Panc1 (cell line): ENCODE measurements around the gene SND1. TPM values are rescaled to one million over a fixed set of nuclear protein-coding genes. Genes with fewer than 3 reads are reported as not detected.

Source experiments
- ATAC-seq: fragments of 200-7000 bp; cut with Tn5 transposase; 2 replicates; pipeline ENCODE4 v1.9.1; 2020; ENCODE audit warnings: mild to moderate bottlenecking, moderate library complexity
- BruUV-seq: library from RNA; stranded (reverse); fragments of 400-500 nt; replicated peaks from 2 replicates; lab custom pipeline; 2021; lab: Mats Ljungman, UMichigan
- CTCF ChIA-PET: fragments of 300-600 bp; sonication (Branson Sonifier 250); formaldehyde crosslinking; loops from one replicate; lab custom pipeline; 2022; ENCODE audit warnings: antibody characterized with exemption; lab: Charles Lee
- POLR2A ChIA-PET: fragments of 300-600 bp; sonication (Branson Sonifier 250); formaldehyde crosslinking; loops from one replicate; lab custom pipeline; 2022; ENCODE audit warnings: antibody characterized with exemption; lab: Charles Lee
- DNase-seq: peaks from one replicate; pipeline ENCODE4 v3.0.0-alpha.2; 2010; ENCODE audit warnings: low read depth, low spot score
- H3K27ac ChIP-seq: 2 replicates; pipeline ENCODE4 v1.5.1; 2011; ENCODE audit warnings: mild to moderate bottlenecking, low read length, inconsistent platforms
- H3K27me3 ChIP-seq: fragments of 200-500 bp; sonication (Bioruptor generic); 2 replicates; pipeline ENCODE4 v1.6.0; 2014; ENCODE audit warnings: low read length, inconsistent platforms; ENCODE audit not compliant: control insufficient read depth, insufficient read depth
- H3K36me3 ChIP-seq: fragments of 200-500 bp; sonication (Bioruptor generic); 2 replicates; pipeline ENCODE4 v1.5.1; 2014; ENCODE audit warnings: inconsistent platforms, mild to moderate bottlenecking, low read length, moderate library complexity; ENCODE audit not compliant: control insufficient read depth, insufficient read depth
- H3K4me1 ChIP-seq: 2 replicates; pipeline ENCODE4 v1.5.1; 2011; ENCODE audit warnings: inconsistent platforms, mild to moderate bottlenecking, low read length, moderate library complexity; ENCODE audit not compliant: control insufficient read depth, insufficient read depth
- H3K4me3 ChIP-seq, 2 experiments: 2 replicates each; pipeline ENCODE4 v1.5.1; 2011 to 2012; ENCODE audit warnings: low read depth in 2 of 2, low read length in 2 of 2, mild to moderate bottlenecking in 2 of 2, inconsistent platforms in 1 of 2, moderate library complexity in 1 of 2
- H3K9me3 ChIP-seq: fragments of 200-500 bp; sonication (Bioruptor generic); 2 replicates; pipeline ENCODE4 v1.5.1; 2014; ENCODE audit warnings: low read depth, mild to moderate bottlenecking, inconsistent platforms, low read length, moderate library complexity; ENCODE audit not compliant: control insufficient read depth, insufficient read depth
- CTCF ChIP-seq: fragments of 450-650 bp; IDR thresholded peaks from 2 replicates; pipeline ENCODE4 v1.5.1; 2017; ENCODE audit warnings: mild to moderate bottlenecking
- POLR2AphosphoS5 ChIP-seq: IDR thresholded peaks from 2 replicates; pipeline ENCODE4 v1.6.1; 2012; ENCODE audit warnings: mild to moderate bottlenecking, low read depth, low read length, moderate library complexity
- REST ChIP-seq, 2 experiments: IDR thresholded peaks; 2 replicates each; pipeline ENCODE4 v1.6.1; 2011 to 2012; ENCODE audit warnings: low read depth in 2 of 2, control low read depth in 1 of 2, low read length in 1 of 2, mild to moderate bottlenecking in 1 of 2, moderate library complexity in 1 of 2; ENCODE audit not compliant: insufficient read depth in 1 of 2
- SIN3A ChIP-seq: IDR thresholded peaks from 2 replicates; pipeline ENCODE4 v1.6.1; 2012; ENCODE audit warnings: low read depth, mild to moderate bottlenecking, low read length, moderate library complexity, borderline replicate concordance; ENCODE audit not compliant: insufficient read depth
- TCF7L2 ChIP-seq: IDR thresholded peaks from 2 replicates; pipeline ENCODE4 v1.6.1; 2011; ENCODE audit warnings: mild to moderate bottlenecking, low read depth, low read length, inconsistent platforms
- in situ Hi-C: cut with HindIII; loops from 2 replicates; pipeline ENCODE4 v1.10.0; 2016; ENCODE audit warnings: low sequenced_read_pairs, low pct_unique_long_range_greater_than_20kb
- intact Hi-C: fragments of 100-400 bp; cut with micrococcal nuclease; formaldehyde crosslinking; loops from one replicate; pipeline ENCODE4 v1.10.0; 2022; ENCODE audit not compliant: unreplicated experiment
- total RNA-seq: library from RNA; stranded (reverse); gene quantifications from one replicate; pipeline ENCODE4 v1.2.1, GENCODE V29; 2021; ENCODE audit not compliant: unreplicated experiment

SND1 gene
- total RNA-seq, 1 experiment from 2014 or later = 176 TPM

GRCh38 chr7:128137181-128137580 lies 485.2 kb downstream of the SND1 start:
- H3K27ac ChIP-seq = no peak overlapping the region
- no peaks in the 10 kb centered on the region for H3K36me3 ChIP-seq
- in situ Hi-C loops (no loop called here), intact Hi-C loops (no loop called here)
- no peak for TF ChIP-seq SIN3A
- no peak for TF ChIP-seq TCF7L2
- ATAC-seq (no peak), DNase-seq (no peak)
- no TSS peak for BruUV-seq
- peaks cover 3% of the 10 kb centered on the region for H3K4me1 ChIP-seq
- H3K9me3 ChIP-seq = no peaks in the 10 kb centered on the region
- peaks cover 26% of the 10 kb centered on the region for H3K27me3 ChIP-seq
- ChIA-PET CTCF (interaction anchor here (2.7 kb wide), 1 partner anchor 72 kb away, joined by 38 read pairs; no protein-coding TSS in a partner anchor), POLR2A (interaction anchor here (0.6 kb wide), 1 partner anchor 22 kb away, joined by 3 read pairs; no protein-coding TSS in a partner anchor)
- H3K4me3 ChIP-seq = no peak overlapping the region

DNA sequence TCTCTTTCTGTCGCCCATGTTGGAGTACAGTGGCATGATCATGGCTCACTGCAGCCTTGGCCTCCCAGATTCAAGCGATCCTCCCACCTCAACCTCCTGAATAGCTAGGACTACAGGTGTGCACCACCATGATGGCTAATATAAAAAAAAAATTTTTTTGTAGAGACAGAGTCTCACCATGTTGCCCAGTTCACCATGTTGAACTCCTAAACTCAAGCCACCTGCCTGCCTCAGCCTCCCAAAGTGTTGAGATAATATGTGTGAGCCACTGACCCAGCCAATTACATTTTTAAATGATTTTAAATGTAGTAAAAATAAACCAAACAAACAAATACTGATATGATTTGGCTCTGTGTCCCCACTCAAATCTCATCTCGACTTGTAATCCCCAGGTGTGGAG lies 487.4 kb downstream of the SND1 start:
- Histone ChIP-seq H3K27me3 (peaks cover 28% of the 10 kb centered on the region), H3K36me3 (no peaks in the 10 kb centered on the region), H3K4me1 (peaks cover 3% of the 10 kb centered on the region), H3K9me3 (no peaks in the 10 kb centered on the region), H3K27ac (no peak overlapping the region), H3K4me3 (no peak overlapping the region)
- no peak for ATAC-seq
- POLR2A ChIA-PET = no interaction called here
- CTCF ChIA-PET = no interaction called here
- intact Hi-C loops = no loop called here
- in situ Hi-C loops = no loop called here
- BruUV-seq = no TSS peak
- no peak for DNase-seq
- no peak for TF ChIP-seq POLR2AphosphoS5
- TF ChIP-seq TCF7L2 = no peak
- TF ChIP-seq CTCF = no peak
- no peak for TF ChIP-seq REST (IDR thresholded peaks at IDR 0.05; ENCODE audit: insufficient read depth in 1 of 2, low read depth in 2 of 2, low read length in 1 of 2)
- no peak for TF ChIP-seq SIN3A

DNA sequence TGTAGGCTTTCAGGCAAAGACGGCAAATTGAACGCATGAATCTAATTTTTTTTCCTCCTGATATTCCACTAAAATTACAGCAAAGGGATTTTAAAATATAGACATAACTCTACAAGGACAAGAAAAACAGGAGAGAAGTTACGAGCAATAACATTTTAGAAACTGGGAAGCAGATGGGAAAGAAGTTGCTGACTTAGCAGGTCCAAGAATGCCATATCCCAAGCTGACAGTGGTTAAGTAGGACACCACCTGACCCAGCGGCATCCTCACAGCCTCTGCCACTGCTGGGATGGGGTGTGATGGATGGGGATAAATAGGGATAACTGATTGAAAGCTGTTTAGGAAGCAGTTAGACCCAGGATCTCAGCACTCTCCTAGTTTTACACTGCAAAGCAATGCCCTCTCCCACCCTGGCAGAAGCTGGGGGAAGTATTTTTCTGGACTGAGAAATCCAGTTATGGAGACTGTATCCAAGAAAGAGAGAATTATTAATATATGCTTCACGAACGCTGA lies 489.7 kb downstream of the SND1 start:
- TF ChIP-seq TCF7L2 = no peak
- TF ChIP-seq POLR2AphosphoS5 = no peak
- TF ChIP-seq REST (IDR thresholded peaks at IDR 0.05; ENCODE audit: insufficient read depth in 1 of 2, low read depth in 2 of 2, low read length in 1 of 2) = no peak
- DNase-seq = no peak
- no peak for ATAC-seq
- CTCF ChIA-PET = no interaction called here
- H3K27me3 ChIP-seq = peaks cover 28% of the 10 kb centered on the region
- intact Hi-C loops = no loop called here
- H3K36me3 ChIP-seq = no peaks in the 10 kb centered on the region
- BruUV-seq = no TSS peak
- POLR2A ChIA-PET = no interaction called here
- no peak overlapping the region for H3K27ac ChIP-seq
- no peaks in the 10 kb centered on the region for H3K4me1 ChIP-seq
- H3K9me3 ChIP-seq = no peaks in the 10 kb centered on the region
- no peak overlapping the region for H3K4me3 ChIP-seq
- in situ Hi-C loops = no loop called here
